Progenitor cell of endocrine pancreas (in vitro differentiated cells): ENCODE measurements around the gene SCAF11. TPM values are rescaled to one million over a fixed set of nuclear protein-coding genes. Genes with fewer than 3 reads are reported as not detected.

ENCODE experiments used
- DNase-seq: peaks from one replicate; pipeline ENCODE4 v3.0.0; 2021; ENCODE audit warnings: low spot score; ENCODE audit not compliant: unreplicated experiment
- H3K27ac Mint-ChIP-seq: 2 replicates; pipeline ENCODE4 v1.8.0; 2021; ENCODE audit warnings: mild to moderate bottlenecking, moderate library complexity, mixed read lengths
- H3K27me3 Mint-ChIP-seq: 2 replicates; pipeline ENCODE4 v1.8.0; 2021; ENCODE audit warnings: mixed read lengths
- H3K36me3 Mint-ChIP-seq: 2 replicates; pipeline ENCODE4 v1.8.0; 2022; ENCODE audit warnings: mixed read lengths; ENCODE audit not compliant: insufficient read depth
- H3K4me1 Mint-ChIP-seq: 2 replicates; pipeline ENCODE4 v1.8.0; 2021; ENCODE audit warnings: low read depth, mixed read lengths
- H3K4me3 Mint-ChIP-seq: 2 replicates; pipeline ENCODE4 v1.8.0; 2021; ENCODE audit warnings: low read depth, mild to moderate bottlenecking, moderate library complexity, mixed read lengths
- H3K9me3 Mint-ChIP-seq: 2 replicates; pipeline ENCODE4 v1.8.0; 2021; ENCODE audit warnings: low read depth, mixed read lengths
- total RNA-seq: library from RNA; stranded (reverse); gene quantifications from 2 replicates; pipeline ENCODE4 v1.2.1, GENCODE V29; 2021
- TF ChIP-seq, protein P1 (sequence below): fragments of 200-600 bp; sonication (generic); IDR thresholded peaks from one replicate; pipeline ENCODE4 v1.5.0; 2021; ENCODE audit warnings: antibody characterized with exemption, mild to moderate bottlenecking; ENCODE audit not compliant: unreplicated experiment

Gene SCAF11
- total RNA-seq, 1 donor from 2014 or later: 113 TPM

DNA sequence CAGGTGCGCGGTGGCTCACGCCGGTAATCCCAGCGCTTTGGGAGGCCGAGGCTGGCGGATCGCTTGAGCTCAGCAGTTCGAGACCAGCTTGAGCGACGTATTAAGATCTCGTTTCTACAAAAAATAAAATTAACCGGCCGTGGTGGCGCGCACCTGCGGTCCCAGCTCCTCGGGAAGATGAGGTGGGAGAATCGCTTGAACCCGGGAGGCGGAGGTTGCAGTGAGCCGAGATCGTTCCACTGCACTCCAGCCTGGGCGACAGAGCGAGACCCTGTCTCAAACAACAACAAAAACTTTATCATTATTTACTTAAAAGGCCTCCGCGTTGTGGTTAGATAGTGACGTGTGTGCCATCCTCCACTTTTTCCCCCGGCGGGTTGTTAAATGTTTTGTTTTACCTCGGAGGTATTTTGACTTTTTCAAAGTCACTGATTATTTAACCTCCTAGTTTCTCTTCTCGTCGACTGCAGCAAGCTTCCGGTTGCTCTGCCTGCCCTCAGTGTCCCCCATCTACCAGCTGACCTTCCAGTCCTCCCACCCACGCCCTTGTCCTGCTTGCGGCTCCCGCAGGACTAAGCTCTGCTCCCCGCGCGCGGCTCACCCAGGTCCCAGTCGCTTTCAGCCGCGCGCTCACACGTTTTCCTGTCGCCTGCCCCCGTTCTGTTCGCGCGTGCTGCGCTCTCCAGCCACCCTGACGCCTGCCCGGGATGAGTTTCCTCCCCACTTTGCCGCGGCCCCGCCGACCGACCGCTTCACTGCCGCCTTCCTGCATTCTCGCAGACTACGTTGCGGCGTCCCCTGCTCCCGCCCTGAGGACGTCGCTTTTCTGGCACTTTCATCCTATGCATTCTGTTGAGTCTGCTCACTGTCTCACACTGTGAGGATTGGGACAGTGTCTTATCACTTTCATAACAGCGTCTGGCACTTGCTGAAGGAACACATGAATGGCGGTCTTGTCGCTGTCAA, 1.2 kb upstream of the SCAF11 start:
- Mint-ChIP-seq H3K4me3 (peak overlapping the region; percentile 89), H3K4me1 (peaks cover 33% of the 10 kb centered on the region), H3K9me3 (no peaks in the 10 kb centered on the region), H3K27me3 (no peaks in the 10 kb centered on the region), H3K27ac (peak overlapping the region; percentile 99), H3K36me3 (peaks cover 3% of the 10 kb centered on the region)
- TF ChIP-seq, protein P1, sequence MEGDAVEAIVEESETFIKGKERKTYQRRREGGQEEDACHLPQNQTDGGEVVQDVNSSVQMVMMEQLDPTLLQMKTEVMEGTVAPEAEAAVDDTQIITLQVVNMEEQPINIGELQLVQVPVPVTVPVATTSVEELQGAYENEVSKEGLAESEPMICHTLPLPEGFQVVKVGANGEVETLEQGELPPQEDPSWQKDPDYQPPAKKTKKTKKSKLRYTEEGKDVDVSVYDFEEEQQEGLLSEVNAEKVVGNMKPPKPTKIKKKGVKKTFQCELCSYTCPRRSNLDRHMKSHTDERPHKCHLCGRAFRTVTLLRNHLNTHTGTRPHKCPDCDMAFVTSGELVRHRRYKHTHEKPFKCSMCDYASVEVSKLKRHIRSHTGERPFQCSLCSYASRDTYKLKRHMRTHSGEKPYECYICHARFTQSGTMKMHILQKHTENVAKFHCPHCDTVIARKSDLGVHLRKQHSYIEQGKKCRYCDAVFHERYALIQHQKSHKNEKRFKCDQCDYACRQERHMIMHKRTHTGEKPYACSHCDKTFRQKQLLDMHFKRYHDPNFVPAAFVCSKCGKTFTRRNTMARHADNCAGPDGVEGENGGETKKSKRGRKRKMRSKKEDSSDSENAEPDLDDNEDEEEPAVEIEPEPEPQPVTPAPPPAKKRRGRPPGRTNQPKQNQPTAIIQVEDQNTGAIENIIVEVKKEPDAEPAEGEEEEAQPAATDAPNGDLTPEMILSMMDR: no peak
- DNase-seq: peak; percentile 42

DNA sequence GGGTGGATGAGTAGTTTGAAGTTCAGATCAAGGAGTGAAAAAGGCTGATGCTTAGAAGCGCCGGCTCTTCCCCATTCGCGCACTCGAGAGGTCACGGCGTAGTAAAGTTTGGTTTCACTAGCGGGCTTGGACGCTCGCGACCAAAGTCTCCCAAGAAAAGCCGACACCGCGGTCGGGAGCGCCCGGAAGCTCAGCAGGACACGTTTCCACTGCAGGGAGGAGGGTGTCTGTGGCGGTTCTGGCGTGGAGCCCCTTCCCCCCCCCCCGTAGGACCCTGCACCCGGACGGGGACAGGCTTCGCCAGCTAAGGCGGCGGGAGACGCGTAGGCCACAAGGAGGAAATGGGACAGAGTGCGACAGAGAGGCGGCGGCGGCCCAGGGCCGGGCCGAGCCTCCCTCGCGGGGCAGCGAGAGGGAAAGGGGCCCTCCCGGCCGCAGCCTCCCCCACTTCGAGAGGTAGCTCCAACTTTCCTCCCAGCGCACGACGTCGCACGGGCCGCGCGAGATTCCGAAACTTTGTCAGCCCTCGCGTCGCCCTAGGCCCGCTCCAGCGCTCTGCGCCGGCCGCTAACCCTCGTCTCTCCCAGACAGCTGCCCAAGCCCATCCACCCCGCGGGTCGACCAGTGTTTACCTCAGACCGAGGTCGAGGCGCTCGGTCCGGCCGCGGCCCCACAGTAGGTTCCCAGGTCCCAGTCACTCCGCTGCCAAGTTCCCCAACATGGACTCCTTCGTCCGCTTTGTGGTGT, 480 bp downstream of the SCAF11 start:
- Mint-ChIP-seq H3K36me3 (peaks cover 16% of the 10 kb centered on the region), H3K27ac (peak overlapping the region; percentile 99), H3K27me3 (no peaks in the 10 kb centered on the region), H3K4me1 (peaks cover 36% of the 10 kb centered on the region), H3K4me3 (peak overlapping the region; percentile 89), H3K9me3 (no peaks in the 10 kb centered on the region)
- no peak for DNase-seq
- TF ChIP-seq, protein P1: no peak

DNA sequence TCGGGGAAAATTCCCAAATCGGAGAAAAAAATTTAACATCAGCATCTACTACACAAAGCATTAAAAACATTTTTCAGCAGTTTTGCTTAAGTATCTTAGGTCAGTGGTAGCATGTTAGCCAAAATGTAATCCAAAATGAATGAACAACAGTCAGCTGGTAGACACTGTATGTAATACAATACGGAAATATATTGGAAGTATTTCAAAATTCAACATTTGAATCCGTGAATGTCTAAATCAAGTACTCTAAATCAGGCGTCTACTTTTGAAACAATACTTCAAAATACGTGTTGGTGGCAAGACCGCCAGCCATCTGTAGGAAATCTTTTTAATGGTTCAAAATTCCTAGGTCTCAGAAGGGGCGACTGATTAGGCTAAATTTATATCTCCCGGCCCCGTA, 1.1 kb downstream of the SCAF11 start:
- Mint-ChIP-seq H3K27ac (peak overlapping the region; percentile 99), H3K4me3 (peak overlapping the region; percentile 89), H3K9me3 (no peaks in the 10 kb centered on the region), H3K36me3 (peaks cover 16% of the 10 kb centered on the region), H3K4me1 (peaks cover 36% of the 10 kb centered on the region), H3K27me3 (no peaks in the 10 kb centered on the region)
- DNase-seq: no peak
- TF ChIP-seq, protein P1: no peak

DNA sequence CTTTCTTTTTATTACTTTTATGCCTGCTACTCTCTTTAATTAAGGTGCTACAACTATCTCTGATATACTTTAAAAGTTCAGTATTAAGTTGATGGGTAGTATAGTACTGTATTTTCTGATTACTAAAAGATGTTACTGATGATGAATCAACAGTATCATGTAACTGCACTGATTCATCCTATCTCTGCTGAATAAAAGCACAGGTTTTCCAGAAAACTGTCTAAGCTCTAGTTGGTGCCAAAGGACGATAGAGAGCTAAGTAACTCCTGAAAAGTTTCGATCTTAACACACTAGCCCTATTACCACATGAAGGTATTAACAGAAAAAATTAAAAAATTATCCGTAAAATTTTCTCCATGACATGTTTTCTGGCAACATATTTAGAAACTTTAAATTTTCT, 2.1 kb downstream of the SCAF11 start:
- Mint-ChIP-seq H3K27ac (no peak overlapping the region), H3K4me3 (peak overlapping the region; percentile 89), H3K4me1 (peaks cover 38% of the 10 kb centered on the region), H3K27me3 (no peaks in the 10 kb centered on the region), H3K9me3 (no peaks in the 10 kb centered on the region), H3K36me3 (peaks cover 18% of the 10 kb centered on the region)
- DNase-seq: no peak
- TF ChIP-seq, protein P1: no peak

DNA sequence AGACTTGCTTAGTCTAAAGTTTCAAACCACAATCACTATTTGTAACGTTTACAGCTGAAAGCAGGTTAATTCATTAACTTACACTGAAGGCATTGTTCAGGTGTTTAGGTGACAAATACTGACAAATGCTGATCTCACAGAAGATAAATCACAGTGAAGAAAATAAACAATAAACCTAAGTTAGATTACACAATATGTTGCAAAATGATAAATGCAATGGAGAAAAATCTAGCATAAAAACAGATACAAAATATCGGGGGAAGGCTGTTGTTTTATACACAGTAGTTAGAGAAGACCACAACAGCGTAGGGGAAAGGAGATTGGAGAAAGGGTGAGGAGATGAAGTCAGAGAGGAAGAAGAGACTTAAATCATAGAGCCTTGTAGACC, 3.0 kb downstream of the SCAF11 start:
- DNase-seq: no peak
- peak overlapping the region; percentile 30 for H3K4me3 Mint-ChIP-seq
- no peaks in the 10 kb centered on the region for H3K9me3 Mint-ChIP-seq
- H3K4me1 Mint-ChIP-seq: peaks cover 40% of the 10 kb centered on the region
- TF ChIP-seq, protein P1: no peak
- H3K27me3 Mint-ChIP-seq: no peaks in the 10 kb centered on the region
- peaks cover 20% of the 10 kb centered on the region for H3K36me3 Mint-ChIP-seq
- peak overlapping the region; percentile 5 for H3K27ac Mint-ChIP-seq
